Naive thymus-derived CD8-positive, alpha-beta T cell (primary cell): ENCODE measurements around the gene EVL. TPM values are rescaled to one million over a fixed set of nuclear protein-coding genes. Genes with fewer than 3 reads are reported as not detected.
"Not testable (repeated sequence)": the region's sequence is repeated elsewhere in the genome, so short reads cannot be mapped to it uniquely, and the experiment has no call there.

Source experiments
- ATAC-seq, 2 donors: fragments of 150-1000 bp; cut with Tn5 transposase in 1 of 2; sonication (Bioruptor Pico), chemical (Tn5 transposase) in 1 of 2; 1 replicate in 1 of 2; 2 replicates in 1 of 2; pipeline ENCODE4 v1.10.0; 2021; ENCODE audit warnings: mild to moderate bottlenecking in 2 of 2, moderate library complexity in 2 of 2
- POLR2A ChIA-PET: fragments of 350-600 bp; sonication (Branson Sonifier 250); formaldehyde crosslinking; loops from one replicate; lab custom pipeline; 2021; ENCODE audit warnings: antibody characterized with exemption; lab: Charles Lee
- DNase-seq, 10 donors: peaks; one replicate each; pipeline versions ENCODE4 v3.0.0 to v3.0.0-alpha.2; 2020 to 2022
- H3K27ac Mint-ChIP-seq, 10 donors: one replicate each; pipeline ENCODE4 v1.8.0; 2020 to 2022; ENCODE audit warnings: mild to moderate bottlenecking in 10 of 10, mixed read lengths in 10 of 10, moderate library complexity in 4 of 10, inconsistent platforms in 1 of 10
- H3K27me3 Mint-ChIP-seq, 5 donors: one replicate each; pipeline ENCODE4 v1.8.0; 2021 to 2022; ENCODE audit warnings: mixed read lengths in 5 of 5
- H3K36me3 Mint-ChIP-seq, 3 donors: one replicate each; pipeline ENCODE4 v1.8.0; 2020 to 2022; ENCODE audit warnings: mixed read lengths in 3 of 3, mild to moderate bottlenecking in 2 of 3, inconsistent platforms in 1 of 3
- H3K4me1 Mint-ChIP-seq, 4 donors: one replicate each; pipeline ENCODE4 v1.8.0; 2021 to 2022; ENCODE audit warnings: mixed read lengths in 4 of 4
- H3K4me3 Mint-ChIP-seq, 10 donors: one replicate each; pipeline ENCODE4 v1.8.0; 2020 to 2022; ENCODE audit warnings: mild to moderate bottlenecking in 10 of 10, mixed read lengths in 10 of 10, moderate library complexity in 6 of 10, inconsistent platforms in 1 of 10
- H3K9me3 Mint-ChIP-seq, 9 donors: one replicate each; pipeline ENCODE4 v1.8.0; 2020 to 2022; ENCODE audit warnings: mixed read lengths in 9 of 9, mild to moderate bottlenecking in 3 of 9, inconsistent platforms in 1 of 9, moderate library complexity in 1 of 9
- polyA plus RNA-seq, 3 donors: library from polyadenylated mRNA; unstranded; fragments of 300-500 nt; fragmentation: Illumina TruSeq; gene quantifications; one replicate each; pipeline ENCODE4 v1.2.3, GENCODE V29; 2021
- total RNA-seq, 8 experiments: library from RNA in 2 of 8; stranded (reverse) in 2 of 8; gene quantifications; one replicate each; pipeline ENCODE4 v1.2.3 and lab custom pipeline; 2021 to 2026

The EVL gene
- total and polyA plus RNA-seq, 5 experiments from 2014 or later: 111 to 1,493 (median 153) TPM

- H3K4me1 Mint-ChIP-seq: peaks cover 0 to 9% (median 5%) of the 10 kb centered on the region in 4 donors
- no peak for ATAC-seq
- peaks cover 0 to 20% (median 3%) of the 10 kb centered on the region in 5 donors for H3K27me3 Mint-ChIP-seq
- peaks cover 0 to 6% (median 5%) of the 10 kb centered on the region in 3 donors for H3K36me3 Mint-ChIP-seq
- DNase-seq: peak in 1 of 10 donors; percentile 60
- H3K9me3 Mint-ChIP-seq: peaks cover 0 to 10% (median 5%) of the 10 kb centered on the region in 9 donors
- POLR2A ChIA-PET: interaction anchor here (1.1 to 7.8 kb wide), 2 partner anchors 9 to 49 kb away, joined by 3 to 48 read pairs; no protein-coding TSS in a partner anchor
- H3K4me3 Mint-ChIP-seq: peak overlapping the region in 1 of 10 donors; percentile 63
- no peak overlapping the region for H3K27ac Mint-ChIP-seq
Observed at GRCh38 chr14:100155049-100155621, 89.9 kb downstream of the EVL start.

GRCh38 chr14:100155756-100156616 is 90.8 kb downstream of the EVL start:
- ATAC-seq (no peak), DNase-seq (no peak)
- Mint-ChIP-seq H3K4me3 (peak overlapping the region in 1 of 10 donors; percentile 12), H3K4me1 (peaks cover 0 to 10% (median 5%) of the 10 kb centered on the region in 4 donors), H3K36me3 (peaks cover 0 to 6% (median 5%) of the 10 kb centered on the region in 3 donors), H3K27me3 (peaks cover 0 to 21% (median 3%) of the 10 kb centered on the region in 5 donors), H3K27ac (no peak overlapping the region), H3K9me3 (peaks cover 0 to 10% (median 5%) of the 10 kb centered on the region in 9 donors)
- POLR2A ChIA-PET: interaction anchor here (1.1 to 7.8 kb wide), 2 partner anchors 10 to 50 kb away, joined by 3 to 48 read pairs; no protein-coding TSS in a partner anchor

- POLR2A ChIA-PET: interaction anchor here (0.6 to 7.8 kb wide), 3 partner anchors 10 to 96 kb away, joined by 3 to 48 read pairs (median 3); no protein-coding TSS in a partner anchor
- H3K4me1 Mint-ChIP-seq: peaks cover 0 to 10% (median 5%) of the 10 kb centered on the region in 4 donors
- peak overlapping the region in 1 of 10 donors; percentile 50 for H3K4me3 Mint-ChIP-seq
- peaks cover 0 to 10% (median 5%) of the 10 kb centered on the region in 9 donors for H3K9me3 Mint-ChIP-seq
- ATAC-seq (no peak), DNase-seq (no peak)
- H3K27ac Mint-ChIP-seq: no peak overlapping the region
- peaks cover 0 to 21% (median 3%) of the 10 kb centered on the region in 5 donors for H3K27me3 Mint-ChIP-seq
- H3K36me3 Mint-ChIP-seq: peaks cover 0 to 6% (median 5%) of the 10 kb centered on the region in 3 donors
Observed at GRCh38 chr14:100156776-100157175, 91.6 kb downstream of the EVL start.

GRCh38 chr14:100157548-100158232 is 92.5 kb downstream of the EVL start:
- POLR2A ChIA-PET: interaction anchor here (1.2 to 7.8 kb wide), 2 partner anchors 11 to 21 kb away, joined by 3 to 48 read pairs; no protein-coding TSS in a partner anchor

GRCh38 chr14:100158566-100159093 is 93.4 kb downstream of the EVL start:
- H3K27me3 Mint-ChIP-seq: peaks cover 0 to 21% (median 3%) of the 10 kb centered on the region in 5 donors
- DNase-seq (no peak), ATAC-seq (no peak)
- POLR2A ChIA-PET: interaction anchor here (7.8 kb wide), 1 partner anchor 12 kb away, joined by 48 read pairs; no protein-coding TSS in a partner anchor
- H3K4me3 Mint-ChIP-seq: peak overlapping the region; percentile 19 to 75 (median 56)
- H3K9me3 Mint-ChIP-seq: peaks cover 0 to 9% (median 5%) of the 10 kb centered on the region in 9 donors
- H3K4me1 Mint-ChIP-seq: peaks cover 0 to 10% (median 4%) of the 10 kb centered on the region in 4 donors
- H3K36me3 Mint-ChIP-seq: peaks cover 0 to 6% (median 5%) of the 10 kb centered on the region in 3 donors
- no peak overlapping the region for H3K27ac Mint-ChIP-seq

More at GRCh38 chr14:100157548-100158232, 92.5 kb downstream of the EVL start:
- peaks cover 0 to 21% (median 3%) of the 10 kb centered on the region in 5 donors for H3K27me3 Mint-ChIP-seq
- H3K27ac Mint-ChIP-seq, H3K36me3 Mint-ChIP-seq, DNase-seq, H3K9me3 Mint-ChIP-seq, ATAC-seq, H3K4me1 Mint-ChIP-seq: not testable (repeated sequence)
- H3K4me3 Mint-ChIP-seq: peak overlapping the region in 7 of 10 donors; percentile 29 to 50 (median 39)

GRCh38 chr14:100159094-100159864 is 94.1 kb downstream of the EVL start, which contains the start of gene DEGS2:
DEGS2 (minus strand) TSS chr14:100159645; CDS start chr14:100159587, 58 bp downstream.
- H3K4me3 Mint-ChIP-seq: peak within 1 kb of the TSS; percentile 55 to 84 (median 70)
- H3K27me3 Mint-ChIP-seq: peaks cover 0 to 21% (median 3%) of the 10 kb centered on the region in 5 donors
- H3K36me3 Mint-ChIP-seq: peaks cover 0 to 6% (median 5%) of the 10 kb centered on the region in 3 donors

GRCh38 chr14:100159865-100160533 is 94.8 kb downstream of the EVL start:
- POLR2A ChIA-PET: interaction anchor here (0.9 to 7.8 kb wide), 2 partner anchors 9 to 14 kb away, joined by 3 to 48 read pairs; no protein-coding TSS in a partner anchor
- peak in 2 of 10 donors; percentile 42 to 54 for DNase-seq
- Mint-ChIP-seq H3K4me3 (peak overlapping the region in 9 of 10 donors; percentile 46 to 72 (median 69)), H3K27me3 (peaks cover 0 to 21% (median 3%) of the 10 kb centered on the region in 5 donors), H3K27ac (peak overlapping the region in 1 of 10 donors; percentile 20), H3K9me3 (peaks cover 0 to 5% (median 3%) of the 10 kb centered on the region in 9 donors), H3K36me3 (peaks cover 0 to 4% (median 2%) of the 10 kb centered on the region in 3 donors), H3K4me1 (peaks cover 0 to 11% (median 5%) of the 10 kb centered on the region in 4 donors)
- ATAC-seq: peak; percentile 47 to 53

More at GRCh38 chr14:100159094-100159864, 94.1 kb downstream of the EVL start, which contains the start of gene DEGS2:
- Mint-ChIP-seq H3K4me1 (peaks cover 0 to 10% (median 4%) of the 10 kb centered on the region in 4 donors), H3K27ac (peak within 1 kb of the TSS in 1 of 10 donors; percentile 20), H3K9me3 (peaks cover 0 to 9% (median 5%) of the 10 kb centered on the region in 9 donors)
- peak in 9 of 10 donors; percentile 40 to 80 (median 57) for DNase-seq
- POLR2A ChIA-PET: interaction anchor here (0.9 to 7.8 kb wide), 2 partner anchors 9 to 13 kb away, joined by 3 to 48 read pairs; no protein-coding TSS in a partner anchor
- peak; percentile 87 to 88 for ATAC-seq

- Mint-ChIP-seq H3K27me3 (peaks cover 0 to 21% (median 3%) of the 10 kb centered on the region in 5 donors), H3K4me1 (peaks cover 0 to 14% (median 6%) of the 10 kb centered on the region in 4 donors), H3K9me3 (no peaks in the 10 kb centered on the region), H3K36me3 (no peaks in the 10 kb centered on the region), H3K4me3 (peak overlapping the region in 7 of 10 donors; percentile 55 to 72 (median 69)), H3K27ac (no peak overlapping the region)
- ATAC-seq (no peak), DNase-seq (no peak)
- POLR2A ChIA-PET: interaction anchor here (7.8 kb wide), 1 partner anchor 14 kb away, joined by 48 read pairs; no protein-coding TSS in a partner anchor
Observed at GRCh38 chr14:100160534-100160916, 95.3 kb downstream of the EVL start.

GRCh38 chr14:100165376-100165775 is 100.2 kb downstream of the EVL start:
- Mint-ChIP-seq H3K4me1 (peaks cover 5 to 16% (median 15%) of the 10 kb centered on the region in 4 donors), H3K36me3 (no peaks in the 10 kb centered on the region), H3K27me3 (peaks cover 0 to under 1% (median 0%) of the 10 kb centered on the region in 5 donors), H3K27ac (peak overlapping the region in 4 of 10 donors; percentile 1 to 69 (median 34)), H3K4me3 (peak overlapping the region in 9 of 10 donors; percentile 22 to 71 (median 60)), H3K9me3 (no peaks in the 10 kb centered on the region)
- DNase-seq: no peak
- peak in 1 of 2 donors; percentile 31 for ATAC-seq
- POLR2A ChIA-PET: interaction anchor here (1.5 kb wide), 1 partner anchor 27 kb away, joined by 6 read pairs; no protein-coding TSS in a partner anchor
